Activated B cell treated with CpG ODN at 0.5 μM for 24 hours (primary cell): ENCODE data around the gene NAALADL2. TPM values are rescaled to one million over a fixed set of nuclear protein-coding genes. Genes with fewer than 3 reads are reported as not detected.

Experiments
- ATAC-seq: fragments of 200-7000 bp; cut with Tn5 transposase; one replicate; pipeline ENCODE4 v1.10.0; 2021; ENCODE audit warnings: low read depth, mild to moderate bottlenecking, moderate library complexity
- CTCF ChIA-PET: fragments of 350-600 bp; sonication (Branson Sonifier 250); formaldehyde crosslinking; loops from one replicate; lab custom pipeline; 2021; ENCODE audit warnings: antibody characterized with exemption; lab: Charles Lee
- POLR2A ChIA-PET: fragments of 350-600 bp; sonication (Branson Sonifier 250); formaldehyde crosslinking; loops from one replicate; lab custom pipeline; 2021; ENCODE audit warnings: antibody characterized with exemption; lab: Charles Lee
- DNase-seq: peaks from one replicate; pipeline ENCODE4 v3.0.0; 2022
- H3K27ac Mint-ChIP-seq: one replicate; pipeline ENCODE4 v1.8.0; 2020; ENCODE audit warnings: mixed read lengths
- H3K27me3 Mint-ChIP-seq: one replicate; pipeline ENCODE4 v1.8.0; 2021; ENCODE audit warnings: mixed read lengths
- H3K36me3 Mint-ChIP-seq: one replicate; pipeline ENCODE4 v1.8.0; 2021; ENCODE audit warnings: low read depth, mixed read lengths
- H3K4me1 Mint-ChIP-seq: one replicate; pipeline ENCODE4 v1.8.0; 2021; ENCODE audit warnings: mixed read lengths
- H3K4me3 Mint-ChIP-seq: one replicate; pipeline ENCODE4 v1.8.0; 2020; ENCODE audit warnings: mild to moderate bottlenecking, mixed read lengths
- H3K9me3 Mint-ChIP-seq: one replicate; pipeline ENCODE4 v1.8.0; 2020; ENCODE audit warnings: mixed read lengths
- intact Hi-C: fragments of 100-400 bp; cut with micrococcal nuclease; formaldehyde crosslinking; loops from one replicate; pipeline ENCODE4 v1.15.1; 2024
- total RNA-seq: library from RNA; stranded (reverse); gene quantifications from 2 replicates; pipeline ENCODE4 v1.2.3, GENCODE V29; 2022
- TF ChIP-seq, protein P1 (sequence below): fragments of 200-600 bp; IDR thresholded peaks from one replicate; pipeline ENCODE4 v1.8.0; 2022; ENCODE audit warnings: antibody characterized with exemption, mild to moderate bottlenecking

NAALADL2 gene
- total RNA-seq, 1 donor from 2014 or later = not detected

DNA sequence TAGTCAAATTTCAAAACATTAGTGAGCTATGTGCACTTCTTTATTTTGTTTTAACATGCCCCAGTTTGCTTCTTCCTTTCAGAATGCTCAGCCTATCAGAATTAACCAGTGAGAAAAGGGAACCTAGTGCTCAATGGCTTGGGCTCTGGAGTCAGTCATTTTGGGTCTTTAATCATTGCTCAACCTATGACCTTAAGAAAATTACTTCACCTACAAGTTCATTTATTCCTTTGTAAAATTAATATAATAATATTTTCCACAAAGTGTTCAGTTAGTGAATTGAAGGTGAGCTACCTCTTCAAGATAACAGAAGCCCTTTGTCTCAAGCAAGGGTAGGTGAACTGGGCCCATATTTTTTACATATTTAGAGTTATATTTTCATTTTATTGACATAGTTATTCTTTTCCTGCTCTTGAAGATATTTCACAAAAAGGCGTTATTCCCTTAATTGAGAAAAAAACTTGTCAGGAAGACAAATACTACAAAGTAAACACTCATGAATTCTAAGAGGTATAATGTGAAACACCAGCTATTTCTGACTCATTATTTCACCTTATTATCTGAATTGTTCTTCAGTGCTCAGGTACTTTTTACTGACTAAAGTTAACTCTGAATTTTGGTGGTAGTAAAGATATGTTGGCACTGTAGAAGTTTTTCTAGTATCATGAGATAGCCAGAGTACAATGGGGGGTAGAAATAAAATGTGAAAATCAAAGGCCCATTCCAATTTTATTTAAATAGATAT is 415.5 kb downstream of the NAALADL2 start:
- ATAC-seq = no peak
- Mint-ChIP-seq H3K36me3 (no peaks in the 10 kb centered on the region), H3K4me1 (no peaks in the 10 kb centered on the region), H3K4me3 (no peak overlapping the region), H3K9me3 (peaks cover 3% of the 10 kb centered on the region), H3K27me3 (no peaks in the 10 kb centered on the region), H3K27ac (no peak overlapping the region)
- intact Hi-C loops = no loop called here
- DNase-seq = no peak
- CTCF ChIA-PET = no interaction called here
- POLR2A ChIA-PET = no interaction called here
- TF ChIP-seq, protein P1, sequence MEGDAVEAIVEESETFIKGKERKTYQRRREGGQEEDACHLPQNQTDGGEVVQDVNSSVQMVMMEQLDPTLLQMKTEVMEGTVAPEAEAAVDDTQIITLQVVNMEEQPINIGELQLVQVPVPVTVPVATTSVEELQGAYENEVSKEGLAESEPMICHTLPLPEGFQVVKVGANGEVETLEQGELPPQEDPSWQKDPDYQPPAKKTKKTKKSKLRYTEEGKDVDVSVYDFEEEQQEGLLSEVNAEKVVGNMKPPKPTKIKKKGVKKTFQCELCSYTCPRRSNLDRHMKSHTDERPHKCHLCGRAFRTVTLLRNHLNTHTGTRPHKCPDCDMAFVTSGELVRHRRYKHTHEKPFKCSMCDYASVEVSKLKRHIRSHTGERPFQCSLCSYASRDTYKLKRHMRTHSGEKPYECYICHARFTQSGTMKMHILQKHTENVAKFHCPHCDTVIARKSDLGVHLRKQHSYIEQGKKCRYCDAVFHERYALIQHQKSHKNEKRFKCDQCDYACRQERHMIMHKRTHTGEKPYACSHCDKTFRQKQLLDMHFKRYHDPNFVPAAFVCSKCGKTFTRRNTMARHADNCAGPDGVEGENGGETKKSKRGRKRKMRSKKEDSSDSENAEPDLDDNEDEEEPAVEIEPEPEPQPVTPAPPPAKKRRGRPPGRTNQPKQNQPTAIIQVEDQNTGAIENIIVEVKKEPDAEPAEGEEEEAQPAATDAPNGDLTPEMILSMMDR = no peak

DNA sequence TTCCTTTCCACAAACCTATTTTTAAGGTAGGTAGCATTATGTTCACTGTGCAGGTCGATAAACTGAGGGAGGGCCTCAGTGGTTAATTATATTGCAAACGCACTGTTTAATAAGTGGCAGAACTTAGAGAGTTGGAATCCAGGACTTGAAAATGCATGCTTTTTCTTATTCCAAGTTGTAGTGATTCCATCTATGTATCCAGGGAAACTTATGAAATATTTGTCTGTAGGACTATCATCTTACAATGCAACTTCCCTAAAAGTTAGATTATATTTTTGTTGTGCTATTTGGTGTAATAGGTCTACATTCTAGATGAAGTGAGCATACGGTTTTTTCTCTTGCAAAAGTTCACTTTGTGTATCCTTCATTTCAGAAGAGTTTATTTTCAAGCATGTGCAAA is 419.5 kb downstream of the NAALADL2 start:
- intact Hi-C loops = no loop called here
- no peak overlapping the region for H3K27ac Mint-ChIP-seq
- no peaks in the 10 kb centered on the region for H3K36me3 Mint-ChIP-seq
- ChIA-PET CTCF (no interaction called here), POLR2A (no interaction called here)
- TF ChIP-seq, protein P1 = no peak
- ATAC-seq = no peak
- H3K4me3 Mint-ChIP-seq = no peak overlapping the region
- H3K9me3 Mint-ChIP-seq = peaks cover 3% of the 10 kb centered on the region
- no peak for DNase-seq
- H3K27me3 Mint-ChIP-seq = no peaks in the 10 kb centered on the region
- no peaks in the 10 kb centered on the region for H3K4me1 Mint-ChIP-seq

DNA sequence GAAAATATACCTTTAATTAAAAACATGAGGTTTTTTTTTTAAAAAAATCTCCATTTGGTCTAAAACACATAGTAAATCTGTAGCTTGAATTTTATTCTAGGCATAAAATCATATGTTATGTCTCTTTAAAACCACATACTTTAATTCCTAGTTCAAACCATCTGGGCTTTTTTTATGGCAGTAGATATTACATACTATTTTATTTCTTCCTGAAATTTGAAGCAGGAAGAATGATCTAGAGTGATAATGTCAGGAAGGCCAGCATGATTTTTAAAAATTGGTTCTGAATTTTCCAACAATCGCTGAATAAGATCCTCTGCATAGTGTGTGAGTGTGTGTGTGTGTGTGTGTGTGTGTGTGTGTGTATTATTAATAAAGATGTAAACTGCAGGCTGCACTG is 420.3 kb downstream of the NAALADL2 start:
- Mint-ChIP-seq H3K9me3 (peaks cover 3% of the 10 kb centered on the region), H3K4me3 (no peak overlapping the region), H3K4me1 (no peaks in the 10 kb centered on the region), H3K36me3 (no peaks in the 10 kb centered on the region), H3K27ac (no peak overlapping the region), H3K27me3 (no peaks in the 10 kb centered on the region)
- no peak for DNase-seq
- ATAC-seq = no peak
- CTCF ChIA-PET = no interaction called here
- TF ChIP-seq, protein P1 = no peak
- intact Hi-C loops = no loop called here
- POLR2A ChIA-PET = no interaction called here

DNA sequence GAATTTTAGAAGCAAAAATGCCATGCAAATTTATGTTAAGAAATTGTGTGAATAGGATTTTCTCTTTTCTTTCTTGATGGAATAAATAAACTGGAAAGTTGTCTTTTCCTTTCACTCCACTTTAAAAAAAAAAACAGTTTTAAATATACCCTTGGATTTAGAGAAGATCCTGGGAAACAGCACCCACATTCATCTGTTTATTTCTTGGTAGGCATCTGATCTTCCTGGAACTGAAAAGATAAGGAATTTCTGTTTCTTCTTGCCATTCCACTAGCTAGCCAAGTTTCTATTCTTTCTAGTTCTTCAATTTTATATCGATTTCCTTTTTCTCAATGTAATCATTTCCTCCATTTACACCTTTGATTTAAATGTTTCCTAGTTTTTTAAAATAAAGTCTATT is 420.8 kb downstream of the NAALADL2 start:
- H3K36me3 Mint-ChIP-seq = no peaks in the 10 kb centered on the region
- H3K9me3 Mint-ChIP-seq = peaks cover 3% of the 10 kb centered on the region
- no peaks in the 10 kb centered on the region for H3K4me1 Mint-ChIP-seq
- intact Hi-C loops = no loop called here
- POLR2A ChIA-PET = no interaction called here
- TF ChIP-seq, protein P1 = no peak
- no peak for DNase-seq
- CTCF ChIA-PET = no interaction called here
- no peak overlapping the region for H3K27ac Mint-ChIP-seq
- ATAC-seq = no peak
- no peaks in the 10 kb centered on the region for H3K27me3 Mint-ChIP-seq
- H3K4me3 Mint-ChIP-seq = no peak overlapping the region

DNA sequence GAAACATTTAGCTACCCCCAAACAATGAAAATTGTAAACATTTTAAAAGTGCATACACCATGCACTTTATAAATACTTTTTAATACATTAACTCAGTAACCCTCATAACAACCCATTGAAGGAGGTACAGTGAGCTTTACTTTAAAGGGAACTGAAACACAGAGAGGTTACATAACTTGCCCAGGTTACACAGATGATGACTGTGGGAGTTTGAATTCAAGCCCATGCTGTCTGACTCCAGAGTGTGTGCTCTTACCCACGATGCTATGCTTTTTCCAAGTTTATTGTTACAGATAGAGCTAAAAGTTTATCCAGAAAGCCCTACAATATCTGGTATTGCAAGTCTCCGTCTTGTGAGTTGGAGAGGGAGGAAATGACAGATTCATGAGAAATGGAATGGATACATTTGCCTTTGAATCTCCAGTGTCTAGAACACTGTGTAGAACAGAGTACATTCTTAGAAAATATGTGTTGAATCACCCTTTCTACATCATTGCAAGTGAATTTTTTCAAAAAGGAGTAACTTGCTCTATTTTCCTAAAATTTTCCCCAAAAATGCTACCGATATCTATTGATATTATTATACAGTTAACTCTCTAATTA is 428.3 kb downstream of the NAALADL2 start:
- Mint-ChIP-seq H3K27me3 (no peaks in the 10 kb centered on the region), H3K27ac (no peak overlapping the region), H3K36me3 (no peaks in the 10 kb centered on the region), H3K4me1 (no peaks in the 10 kb centered on the region), H3K4me3 (no peak overlapping the region), H3K9me3 (no peaks in the 10 kb centered on the region)
- TF ChIP-seq, protein P1 = no peak
- no peak for DNase-seq
- ChIA-PET POLR2A (no interaction called here), CTCF (no interaction called here)
- no peak for ATAC-seq
- intact Hi-C loops = no loop called here
